GM12878 (cell line): ENCODE measurements around the gene POLK. TPM values are rescaled to one million over a fixed set of nuclear protein-coding genes. Genes with fewer than 3 reads are reported as not detected.

Source experiments
- HDAC6 ChIP-seq: fragments of 200-600 bp; sonication (generic); IDR thresholded peaks from one replicate; pipeline ENCODE4 v1.8.0; 2017; ENCODE audit warnings: antibody characterized with exemption; ENCODE audit not compliant: unreplicated experiment
- NFXL1 ChIP-seq: fragments of 450-650 bp; IDR thresholded peaks from 2 replicates; pipeline ENCODE4 v1.6.1; 2017; ENCODE audit warnings: antibody characterized with exemption, mild to moderate bottlenecking, borderline replicate concordance
- polyA plus RNA-seq, 11 experiments: library from polyadenylated mRNA; depleted of rRNA in 4 of 11; unstranded in 6 of 11; stranded (reverse) in 5 of 11; fragments of >200 nt; fragmentation: Nextera tagmentation in 4 of 11; fragmentation: Illumina TruSeq in 1 of 11; extraction: Ambion mirVana in 4 of 11; extraction: Trizol in 1 of 11; gene quantifications; 1 replicate in 1 of 11; 2 replicates in 10 of 11; pipeline versions ENCODE4 v1.2.1 to v1.2.3, GENCODE V29; 2011 to 2016; ENCODE audit warnings: inconsistent platforms in 2 of 11, missing spikeins in 2 of 11, low read depth in 1 of 11
- total RNA-seq, 4 experiments: library from RNA; depleted of rRNA in 3 of 4; stranded (reverse); fragments of >200 nt in 3 of 4; fragmentation: Illumina TruSeq in 1 of 4; extraction: Trizol in 1 of 4; gene quantifications; 2 replicates each; pipeline versions ENCODE4 v1.2.1 to v1.2.3, GENCODE V29; 2013 to 2021
- TF ChIP-seq, protein P1 (sequence below), 3 experiments: IDR thresholded peaks in 2 of 3; conservative IDR thresholded peaks in 1 of 3; 2 replicates each; pipeline ENCODE4 v1.5.1; 2011; ENCODE audit warnings: low read depth in 3 of 3, low read length in 3 of 3, mild to moderate bottlenecking in 3 of 3, control low read depth in 2 of 3, moderate library complexity in 2 of 3, inconsistent platforms in 1 of 3, mixed read lengths in 1 of 3; ENCODE audit not compliant: control insufficient read depth in 2 of 3, insufficient read depth in 1 of 3; ENCODE audit errors: extremely low read depth in 1 of 3
- TF ChIP-seq, protein P2 (sequence below): fragments of 450-650 bp; formaldehyde crosslinking; IDR thresholded peaks from 2 replicates; pipeline ENCODE4 v1.5.0; 2022; ENCODE audit warnings: mild to moderate bottlenecking, missing genetic modification characterization
- TF ChIP-seq, protein P3 (sequence below): fragments of 450-650 bp; IDR thresholded peaks from 2 replicates; pipeline ENCODE4 v1.6.1; 2017; ENCODE audit warnings: mild to moderate bottlenecking

The POLK gene
- total and polyA plus RNA-seq, 10 of the 15 experiments (the other 5 are each of a cell fraction or from before 2014, with no cell fraction given) = 10.4 to 47.6 (median 29.0) TPM

DNA sequence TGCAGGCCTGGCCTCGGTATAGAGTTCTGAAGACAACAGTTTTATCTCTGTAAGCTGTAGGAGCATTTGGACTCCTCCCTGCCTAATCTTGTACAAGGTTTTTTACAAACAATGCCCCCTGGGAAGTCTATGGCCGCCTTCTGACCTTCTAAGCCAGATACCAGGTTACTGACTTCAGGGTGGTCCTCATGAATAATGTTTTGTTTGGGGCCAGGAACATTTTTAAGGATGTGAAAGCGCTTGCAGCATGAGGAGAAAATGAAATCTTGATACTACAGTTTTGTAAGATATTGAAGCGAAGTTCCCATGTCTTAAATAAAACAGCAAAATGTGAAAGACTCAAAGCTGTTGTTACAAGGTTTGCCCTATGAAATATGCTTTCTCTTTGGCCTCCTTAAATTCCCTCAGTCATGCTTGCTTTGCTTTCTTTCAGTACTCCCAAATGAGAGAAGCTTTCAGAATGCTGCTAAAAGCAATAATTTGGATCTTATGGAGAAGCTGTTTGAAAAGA is 104.7 kb downstream of the POLK start (continued):
- TF ChIP-seq, protein P1, sequence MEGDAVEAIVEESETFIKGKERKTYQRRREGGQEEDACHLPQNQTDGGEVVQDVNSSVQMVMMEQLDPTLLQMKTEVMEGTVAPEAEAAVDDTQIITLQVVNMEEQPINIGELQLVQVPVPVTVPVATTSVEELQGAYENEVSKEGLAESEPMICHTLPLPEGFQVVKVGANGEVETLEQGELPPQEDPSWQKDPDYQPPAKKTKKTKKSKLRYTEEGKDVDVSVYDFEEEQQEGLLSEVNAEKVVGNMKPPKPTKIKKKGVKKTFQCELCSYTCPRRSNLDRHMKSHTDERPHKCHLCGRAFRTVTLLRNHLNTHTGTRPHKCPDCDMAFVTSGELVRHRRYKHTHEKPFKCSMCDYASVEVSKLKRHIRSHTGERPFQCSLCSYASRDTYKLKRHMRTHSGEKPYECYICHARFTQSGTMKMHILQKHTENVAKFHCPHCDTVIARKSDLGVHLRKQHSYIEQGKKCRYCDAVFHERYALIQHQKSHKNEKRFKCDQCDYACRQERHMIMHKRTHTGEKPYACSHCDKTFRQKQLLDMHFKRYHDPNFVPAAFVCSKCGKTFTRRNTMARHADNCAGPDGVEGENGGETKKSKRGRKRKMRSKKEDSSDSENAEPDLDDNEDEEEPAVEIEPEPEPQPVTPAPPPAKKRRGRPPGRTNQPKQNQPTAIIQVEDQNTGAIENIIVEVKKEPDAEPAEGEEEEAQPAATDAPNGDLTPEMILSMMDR (IDR thresholded peaks at IDR 0.05 in 2 of 3, conservative IDR thresholded peaks at IDR 0.05 in 1 of 3; ENCODE audit: control insufficient read depth in 2 of 3, extremely low read depth in 1 of 3, insufficient read depth in 1 of 3, low read depth in 3 of 3, low read length in 3 of 3) = no peak
- TF ChIP-seq NFXL1 = no peak
- TF ChIP-seq, protein P2, sequence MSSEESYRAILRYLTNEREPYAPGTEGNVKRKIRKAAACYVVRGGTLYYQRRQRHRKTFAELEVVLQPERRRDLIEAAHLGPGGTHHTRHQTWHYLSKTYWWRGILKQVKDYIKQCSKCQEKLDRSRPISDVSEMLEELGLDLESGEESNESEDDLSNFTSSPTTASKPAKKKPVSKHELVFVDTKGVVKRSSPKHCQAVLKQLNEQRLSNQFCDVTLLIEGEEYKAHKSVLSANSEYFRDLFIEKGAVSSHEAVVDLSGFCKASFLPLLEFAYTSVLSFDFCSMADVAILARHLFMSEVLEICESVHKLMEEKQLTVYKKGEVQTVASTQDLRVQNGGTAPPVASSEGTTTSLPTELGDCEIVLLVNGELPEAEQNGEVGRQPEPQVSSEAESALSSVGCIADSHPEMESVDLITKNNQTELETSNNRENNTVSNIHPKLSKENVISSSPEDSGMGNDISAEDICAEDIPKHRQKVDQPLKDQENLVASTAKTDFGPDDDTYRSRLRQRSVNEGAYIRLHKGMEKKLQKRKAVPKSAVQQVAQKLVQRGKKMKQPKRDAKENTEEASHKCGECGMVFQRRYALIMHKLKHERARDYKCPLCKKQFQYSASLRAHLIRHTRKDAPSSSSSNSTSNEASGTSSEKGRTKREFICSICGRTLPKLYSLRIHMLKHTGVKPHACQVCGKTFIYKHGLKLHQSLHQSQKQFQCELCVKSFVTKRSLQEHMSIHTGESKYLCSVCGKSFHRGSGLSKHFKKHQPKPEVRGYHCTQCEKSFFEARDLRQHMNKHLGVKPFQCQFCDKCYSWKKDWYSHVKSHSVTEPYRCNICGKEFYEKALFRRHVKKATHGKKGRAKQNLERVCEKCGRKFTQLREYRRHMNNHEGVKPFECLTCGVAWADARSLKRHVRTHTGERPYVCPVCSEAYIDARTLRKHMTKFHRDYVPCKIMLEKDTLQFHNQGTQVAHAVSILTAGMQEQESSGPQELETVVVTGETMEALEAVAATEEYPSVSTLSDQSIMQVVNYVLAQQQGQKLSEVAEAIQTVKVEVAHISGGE (CRISPR knock-in tag) = no peak
- TF ChIP-seq HDAC6 = no peak
- TF ChIP-seq, protein P3, sequence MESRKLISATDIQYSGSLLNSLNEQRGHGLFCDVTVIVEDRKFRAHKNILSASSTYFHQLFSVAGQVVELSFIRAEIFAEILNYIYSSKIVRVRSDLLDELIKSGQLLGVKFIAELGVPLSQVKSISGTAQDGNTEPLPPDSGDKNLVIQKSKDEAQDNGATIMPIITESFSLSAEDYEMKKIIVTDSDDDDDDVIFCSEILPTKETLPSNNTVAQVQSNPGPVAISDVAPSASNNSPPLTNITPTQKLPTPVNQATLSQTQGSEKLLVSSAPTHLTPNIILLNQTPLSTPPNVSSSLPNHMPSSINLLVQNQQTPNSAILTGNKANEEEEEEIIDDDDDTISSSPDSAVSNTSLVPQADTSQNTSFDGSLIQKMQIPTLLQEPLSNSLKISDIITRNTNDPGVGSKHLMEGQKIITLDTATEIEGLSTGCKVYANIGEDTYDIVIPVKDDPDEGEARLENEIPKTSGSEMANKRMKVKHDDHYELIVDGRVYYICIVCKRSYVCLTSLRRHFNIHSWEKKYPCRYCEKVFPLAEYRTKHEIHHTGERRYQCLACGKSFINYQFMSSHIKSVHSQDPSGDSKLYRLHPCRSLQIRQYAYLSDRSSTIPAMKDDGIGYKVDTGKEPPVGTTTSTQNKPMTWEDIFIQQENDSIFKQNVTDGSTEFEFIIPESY = no peak
